ENCODE measurements around the gene SCARB2. TPM values are rescaled to one million over a fixed set of nuclear protein-coding genes. Genes with fewer than 3 reads are reported as not detected.
A peak's percentile ranks its signal among the peaks of the same experiment; 100 is the strongest.
"Not testable (repeated sequence)": the region's sequence is repeated elsewhere in the genome, so short reads cannot be mapped to it uniquely, and the experiment has no call there.

SCARB2 gene
- total and polyA plus RNA-seq, 7 donors = 29.4 to 160 (median 119) TPM

- intact Hi-C loops (cut with DNase I) = loop anchor here (2.0 to 5.0 kb wide), 3 partner anchors 39 to 70 kb away; partner anchors contain the start of genes SCARB2 and STBD1
- WGBS, 2 donors = 2 to 18% methylated on average over 6 of the region's 6 CpGs
- Histone ChIP-seq H3K4me1 (peaks cover 0 to 16% (median 7%) of the 10 kb centered on the region in 4 donors), H3K36me3 (no peaks in the 10 kb centered on the region), H3K9me3 (no peaks in the 10 kb centered on the region), H3K27ac (peak overlapping the region; percentile 10 to 46 (median 18)), H3K4me3 (peak overlapping the region; percentile 45 to 81 (median 56)), H3K27me3 (no peaks in the 10 kb centered on the region)
- TF ChIP-seq POLR2AphosphoS5 (IDR thresholded peaks at IDR 0.05) = no peak
- TF ChIP-seq CTCF (IDR thresholded peaks at IDR 0.05) = no peak
- TF ChIP-seq POLR2A (IDR thresholded peaks at IDR 0.05) = no peak
- TF ChIP-seq EP300 (IDR thresholded peaks at IDR 0.05) = no peak
- DNase-seq = no peak
These were observed 37.3 kb upstream of the SCARB2 start for GRCh38 chr4:76250962-76251361.

GRCh38 chr4:76246852-76247251 is 33.2 kb upstream of the SCARB2 start:
- H3K9me3 ChIP-seq = no peaks in the 10 kb centered on the region
- H3K36me3 ChIP-seq = no peaks in the 10 kb centered on the region
- no peak overlapping the region for H3K4me3 ChIP-seq
- no peak for DNase-seq
- no peak for TF ChIP-seq POLR2AphosphoS5 (IDR thresholded peaks at IDR 0.05)
- intact Hi-C loops (cut with DNase I) = no loop called here
- no peaks in the 10 kb centered on the region for H3K27me3 ChIP-seq
- H3K4me1 ChIP-seq = peaks cover 0 to 11% (median 4%) of the 10 kb centered on the region in 4 donors
- no peak overlapping the region for H3K27ac ChIP-seq

GRCh38 chr4:76246025-76246424 is 32.4 kb upstream of the SCARB2 start:
- TF ChIP-seq EP300 (IDR thresholded peaks at IDR 0.05) = no peak
- no peak for TF ChIP-seq CTCF (IDR thresholded peaks at IDR 0.05)
- TF ChIP-seq POLR2A (IDR thresholded peaks at IDR 0.05) = no peak
- TF ChIP-seq POLR2AphosphoS5 (IDR thresholded peaks at IDR 0.05) = no peak
- 35 to 66% methylated on average over 1 of the region's 1 CpG for WGBS, 2 donors
- intact Hi-C loops (cut with DNase I) = no loop called here
- Histone ChIP-seq H3K36me3 (no peaks in the 10 kb centered on the region), H3K4me1 (peaks cover 0 to 5% (median 2%) of the 10 kb centered on the region in 4 donors), H3K27me3 (no peaks in the 10 kb centered on the region), H3K4me3 (no peak overlapping the region), H3K27ac (no peak overlapping the region), H3K9me3 (peaks cover 0 to 3% (median 0%) of the 10 kb centered on the region in 4 donors)
- DNase-seq = no peak

- H3K27me3 ChIP-seq; H3K36me3 ChIP-seq; H3K4me1 ChIP-seq; H3K27ac ChIP-seq; intact Hi-C loops (cut with DNase I); DNase-seq; H3K4me3 ChIP-seq: not testable (repeated sequence)
- WGBS, 2 donors = 90 to 95% methylated on average over 2 of the region's 2 CpGs
- peaks cover 0 to 10% (median 10%) of the 10 kb centered on the region in 4 donors for H3K9me3 ChIP-seq
These were observed 30.3 kb upstream of the SCARB2 start for GRCh38 chr4:76243877-76244276.

- H3K9me3 ChIP-seq = peaks cover 0 to 10% (median 10%) of the 10 kb centered on the region in 4 donors
- 95 to 98% methylated on average over 2 of the region's 2 CpGs for WGBS, 2 donors
- no peaks in the 10 kb centered on the region for H3K27me3 ChIP-seq
- H3K4me3 ChIP-seq = no peak overlapping the region
- intact Hi-C loops (cut with DNase I) = no loop called here
- no peaks in the 10 kb centered on the region for H3K36me3 ChIP-seq
- TF ChIP-seq POLR2AphosphoS5 (IDR thresholded peaks at IDR 0.05) (no peak), POLR2A (IDR thresholded peaks at IDR 0.05) (no peak), CTCF (IDR thresholded peaks at IDR 0.05) (no peak), EP300 (IDR thresholded peaks at IDR 0.05) (no peak)
- H3K27ac ChIP-seq = no peak overlapping the region
- DNase-seq = no peak
- no peaks in the 10 kb centered on the region for H3K4me1 ChIP-seq
These were observed 26.6 kb upstream of the SCARB2 start for GRCh38 chr4:76240236-76240635.

GRCh38 chr4:76238701-76239100 is 25.1 kb upstream of the SCARB2 start:
- intact Hi-C loops (cut with DNase I) = no loop called here
- no peaks in the 10 kb centered on the region for H3K36me3 ChIP-seq
- no peak for TF ChIP-seq EP300 (IDR thresholded peaks at IDR 0.05)
- TF ChIP-seq POLR2AphosphoS5 (IDR thresholded peaks at IDR 0.05) = no peak
- TF ChIP-seq CTCF (IDR thresholded peaks at IDR 0.05) = no peak
- no peak for TF ChIP-seq POLR2A (IDR thresholded peaks at IDR 0.05)
- H3K9me3 ChIP-seq = peaks cover 0 to 10% (median 10%) of the 10 kb centered on the region in 4 donors
- H3K4me3 ChIP-seq = no peak overlapping the region
- no peak for DNase-seq
- no peaks in the 10 kb centered on the region for H3K4me1 ChIP-seq
- no peak overlapping the region for H3K27ac ChIP-seq
- H3K27me3 ChIP-seq = no peaks in the 10 kb centered on the region

Measured in sigmoid colon (tissue), 7 donors.